ENCODE data around the gene IRAK2.

The IRAK2 gene

GRCh38 chr3:10290481-10291176, 125.9 kb downstream of the IRAK2 start:
- H3K4me3 ChIP-seq (ENCODE audit: low read depth, low read length), result no peak overlapping the region
- DNase-seq (ENCODE audit: low read depth), result no peak

- H3K4me3 ChIP-seq (ENCODE audit: low read depth, low read length), result no peak overlapping the region
- DNase-seq (ENCODE audit: low read depth), result no peak
These were observed 126.9 kb downstream of the IRAK2 start for GRCh38 chr3:10291641-10292040.

- DNase-seq (ENCODE audit: low read depth), result no peak
- H3K4me3 ChIP-seq (ENCODE audit: low read depth, low read length), result no peak within 1 kb of the TSS
These were observed 128.0 kb downstream of the IRAK2 start, which contains the start of gene GHRL for GRCh38 chr3:10292505-10293419. Gene GHRL, minus strand, starts transcription at chr3:10292947. Its CDS starts 2,767 bp downstream, at chr3:10290180.
